Umbilical cord (tissue), 2 donors: ENCODE data around the gene CCS. TPM values are rescaled to one million over a fixed set of nuclear protein-coding genes. Genes with fewer than 3 reads are reported as not detected.
"Not testable (repeated sequence)": the region's sequence is repeated elsewhere in the genome, so short reads cannot be mapped to it uniquely, and the experiment has no call there.

Experiments used
- DNase-seq: peaks from one replicate; pipeline ENCODE4 v3.0.0-alpha.2; 2015; ENCODE audit warnings: low spot score
- total RNA-seq: library from RNA; depleted of rRNA; stranded (reverse); fragments of >200 nt; gene quantifications from one replicate; pipeline ENCODE4 v1.2.3, GENCODE V29; 2014; ENCODE audit warnings: low replicate concordance; ENCODE audit not compliant: insufficient read depth

CCS gene, protein sequence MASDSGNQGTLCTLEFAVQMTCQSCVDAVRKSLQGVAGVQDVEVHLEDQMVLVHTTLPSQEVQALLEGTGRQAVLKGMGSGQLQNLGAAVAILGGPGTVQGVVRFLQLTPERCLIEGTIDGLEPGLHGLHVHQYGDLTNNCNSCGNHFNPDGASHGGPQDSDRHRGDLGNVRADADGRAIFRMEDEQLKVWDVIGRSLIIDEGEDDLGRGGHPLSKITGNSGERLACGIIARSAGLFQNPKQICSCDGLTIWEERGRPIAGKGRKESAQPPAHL
- total RNA-seq = 18.8 TPM

DNA sequence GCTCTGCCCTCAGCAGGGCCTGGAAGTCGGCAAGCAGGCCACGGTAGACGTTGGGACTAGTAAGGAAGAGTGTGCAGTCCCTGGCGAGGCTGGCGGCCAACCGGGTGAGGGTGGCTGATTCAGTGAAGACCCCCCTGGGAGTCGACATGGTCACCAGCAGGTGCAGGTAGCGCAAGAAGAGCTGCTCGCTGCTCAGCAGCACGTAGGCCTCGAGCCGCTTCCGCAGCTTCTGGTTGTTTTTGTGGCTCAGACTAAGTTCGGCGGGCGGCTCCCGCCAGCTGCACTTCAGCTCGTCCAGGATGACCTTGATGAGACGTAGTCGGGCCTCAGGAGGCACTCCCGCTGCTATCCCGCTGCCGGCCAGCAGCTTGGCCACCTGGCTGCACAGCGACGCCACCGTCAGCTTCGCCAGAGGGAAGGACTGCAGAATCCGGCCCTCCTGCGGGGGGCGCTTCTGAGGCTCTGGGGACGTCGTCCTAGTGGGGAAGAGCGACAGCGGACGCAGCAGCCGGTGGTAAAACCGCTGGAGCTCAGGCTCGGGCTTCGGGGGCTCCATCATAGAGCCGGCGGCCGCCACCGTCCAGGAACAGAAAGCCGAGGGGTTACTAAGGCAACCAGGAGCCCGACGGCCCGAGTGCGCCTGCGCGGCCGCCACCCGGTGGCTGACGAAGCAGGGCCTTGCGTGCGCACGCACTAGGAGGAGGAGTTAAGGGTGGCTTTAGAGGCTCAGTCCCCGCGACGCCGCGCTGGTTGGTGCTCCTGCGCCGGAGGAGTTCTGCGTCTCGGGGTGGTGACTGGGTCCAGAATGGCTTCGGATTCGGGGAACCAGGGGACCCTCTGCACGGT, at the start of gene CCS, which contains the start of gene CCDC87:
Gene CCS (plus strand): TSS at position 729 of the 846 bp plus-strand sequence. CDS start 77 bp downstream, at position 806.
Gene CCDC87 (minus strand): TSS at position 607 of the 846 bp plus-strand sequence. CDS start 48 bp downstream, at position 559.
- DNase-seq = peak; percentile 98

DNA sequence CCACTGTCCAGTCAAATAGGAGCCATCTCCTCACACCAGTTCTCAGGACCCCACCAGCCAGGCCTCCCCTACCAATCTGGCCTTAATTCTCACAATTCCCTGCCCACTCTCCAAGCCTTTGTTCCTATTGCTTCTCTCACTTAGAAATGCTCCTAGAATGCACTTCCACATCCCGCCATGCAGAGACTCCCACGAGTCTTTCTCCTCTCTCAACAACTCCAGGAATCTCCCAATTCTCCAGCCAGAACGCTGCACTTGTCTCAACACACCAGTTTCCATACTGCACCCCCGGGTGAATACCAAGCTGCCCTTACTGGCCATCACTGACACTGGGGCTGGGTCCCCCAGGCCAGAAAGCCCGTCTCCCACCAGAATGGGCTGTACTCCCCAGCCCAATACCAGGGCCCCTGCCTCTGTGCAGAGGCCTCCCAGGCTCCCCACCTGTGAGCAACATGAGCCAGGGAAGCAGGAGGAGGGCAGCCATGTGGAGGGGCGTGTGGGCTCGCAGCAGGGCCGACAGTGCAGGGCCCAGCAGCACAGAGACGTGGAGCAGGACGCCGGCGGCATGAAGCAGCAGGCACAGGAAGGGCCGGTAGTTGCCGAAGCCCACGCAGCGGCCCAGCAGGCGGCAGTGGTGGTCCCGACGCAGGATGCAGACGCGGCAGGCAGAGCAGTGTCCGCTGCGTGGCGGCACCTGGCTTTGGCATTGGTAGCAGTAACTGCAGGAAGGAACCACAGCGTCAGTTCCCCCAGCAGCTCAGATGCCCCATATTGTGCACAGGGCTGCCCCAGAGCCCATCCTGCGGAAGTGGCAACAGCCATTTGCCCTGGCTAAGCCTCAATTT, 49.5 kb upstream of the CCS start:
- peak; percentile 51 for DNase-seq

DNA sequence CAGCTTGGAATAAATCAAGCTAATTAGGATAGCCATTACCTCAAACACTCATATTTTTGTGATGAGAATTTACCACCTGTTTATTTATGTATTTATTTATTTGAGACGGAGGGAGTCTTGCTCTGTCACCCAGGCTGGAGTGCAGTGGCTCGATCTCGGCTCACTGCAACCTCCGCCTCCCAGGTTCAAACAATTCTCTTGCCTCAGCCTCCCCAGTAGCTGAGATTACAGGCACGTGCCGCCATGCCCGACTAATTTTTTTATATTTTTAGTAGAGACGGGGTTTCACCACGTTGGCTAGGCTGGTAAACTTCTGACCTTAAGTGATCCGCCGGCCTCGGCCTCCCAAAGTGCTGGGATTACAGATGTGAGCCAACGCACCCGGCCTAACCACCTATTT, 48.0 kb upstream of the CCS start:
- DNase-seq = not testable (repeated sequence)

DNA sequence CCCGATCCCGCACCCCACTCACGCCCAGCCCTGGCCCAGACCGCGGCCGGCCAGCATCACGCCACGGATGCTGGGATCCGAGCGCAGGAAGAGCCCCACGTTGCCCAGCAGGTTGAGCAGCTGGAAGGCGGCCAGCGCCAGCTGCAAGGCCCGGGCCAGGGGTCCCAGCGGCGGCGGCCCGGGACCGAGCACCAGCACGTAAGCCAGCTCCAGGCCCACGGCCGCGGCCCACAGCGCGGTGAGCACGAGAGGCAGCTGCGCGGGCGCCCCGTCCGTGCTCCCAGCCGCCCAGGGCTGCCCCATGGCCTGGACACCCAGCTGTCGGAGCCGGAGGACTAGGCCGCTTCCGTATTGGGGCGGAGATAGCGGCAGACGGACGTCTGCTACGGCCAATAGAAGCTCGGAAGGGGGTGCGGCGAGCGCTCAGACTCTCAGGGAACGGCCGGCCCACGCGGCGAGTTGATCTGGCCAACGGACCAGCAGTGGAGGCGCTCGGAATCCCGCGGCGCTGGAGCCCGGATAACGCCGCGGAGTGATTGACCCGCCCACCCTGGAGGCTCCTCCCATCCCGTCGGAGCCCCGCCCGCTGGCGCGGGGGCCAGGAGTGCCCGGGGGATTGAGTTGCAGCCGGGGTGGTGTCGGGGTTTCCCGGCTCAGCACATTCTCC, 47.2 kb upstream of the CCS start, which contains the start of gene ZDHHC24:
Gene ZDHHC24 (minus strand): TSS at position 348 of the 667 bp plus-strand sequence. CDS start 45 bp downstream, at position 303.
- peak; percentile 95 for DNase-seq

DNA sequence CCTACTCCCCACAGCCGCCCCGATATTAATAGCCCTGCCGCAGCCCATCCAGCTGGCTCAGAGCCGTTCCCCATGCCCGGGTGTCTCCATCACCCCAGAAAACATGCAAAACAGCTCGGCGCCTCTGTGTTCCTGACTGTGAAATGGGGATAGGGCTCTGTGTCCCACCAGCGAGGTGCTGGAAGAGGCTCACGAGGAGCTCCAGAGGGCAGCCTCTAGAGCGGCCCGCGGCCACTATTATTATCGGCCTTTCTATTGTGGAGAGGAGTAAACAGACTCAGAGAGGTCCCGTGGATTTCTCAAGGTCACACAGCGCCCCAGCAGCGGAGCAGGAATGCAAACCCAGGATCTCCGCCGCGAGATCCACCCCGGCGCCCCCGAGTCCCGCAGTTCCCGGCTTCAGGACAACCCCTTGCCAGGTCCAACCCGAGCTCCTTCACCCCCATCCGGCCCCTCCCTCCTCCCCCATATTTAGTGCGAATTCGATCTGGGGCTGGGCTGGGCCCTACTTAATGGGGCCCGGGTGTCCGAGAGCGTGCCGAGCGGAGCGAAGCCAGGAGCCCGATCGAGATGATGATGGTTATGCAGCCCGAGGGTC, 46.5 kb upstream of the CCS start, which contains the start of gene ACTN3:
Gene ACTN3 (plus strand): TSS at position 536 of the 598 bp plus-strand sequence. CDS start 35 bp downstream, at position 571.
- DNase-seq = peak; percentile 46

DNA sequence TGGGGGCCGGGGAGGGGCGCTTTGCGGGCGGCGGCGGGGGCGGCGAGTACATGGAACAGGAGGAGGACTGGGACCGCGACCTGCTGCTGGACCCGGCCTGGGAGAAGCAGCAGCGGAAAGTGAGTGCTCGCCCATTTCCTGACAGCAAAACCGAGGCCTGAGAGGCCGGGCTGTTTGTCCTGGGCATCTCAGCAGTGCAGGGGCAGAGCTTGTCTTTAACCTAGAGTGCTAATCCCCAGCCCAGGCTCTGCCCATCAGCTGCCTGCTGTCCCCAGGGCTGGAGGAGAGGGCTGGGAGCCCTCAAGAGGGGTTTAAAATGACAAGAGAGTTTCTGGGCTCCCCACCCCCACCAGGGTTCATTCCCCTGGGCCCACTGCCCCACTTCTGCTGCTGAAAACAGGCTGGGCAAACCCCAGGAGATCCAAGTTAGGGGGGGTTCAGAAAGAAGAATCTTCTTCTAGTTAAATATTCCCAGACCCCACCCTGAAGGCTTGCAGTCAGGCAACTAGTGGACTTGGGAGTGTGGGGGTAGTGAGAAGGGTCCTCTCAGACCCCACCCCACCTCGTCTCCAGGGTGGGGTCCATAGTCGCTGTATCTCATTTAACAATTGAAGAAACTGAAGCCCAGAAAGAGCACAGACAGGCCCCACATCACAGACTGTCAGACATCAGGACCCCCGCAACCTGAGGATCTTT, 45.9 kb upstream of the CCS start:
- no peak for DNase-seq

DNA sequence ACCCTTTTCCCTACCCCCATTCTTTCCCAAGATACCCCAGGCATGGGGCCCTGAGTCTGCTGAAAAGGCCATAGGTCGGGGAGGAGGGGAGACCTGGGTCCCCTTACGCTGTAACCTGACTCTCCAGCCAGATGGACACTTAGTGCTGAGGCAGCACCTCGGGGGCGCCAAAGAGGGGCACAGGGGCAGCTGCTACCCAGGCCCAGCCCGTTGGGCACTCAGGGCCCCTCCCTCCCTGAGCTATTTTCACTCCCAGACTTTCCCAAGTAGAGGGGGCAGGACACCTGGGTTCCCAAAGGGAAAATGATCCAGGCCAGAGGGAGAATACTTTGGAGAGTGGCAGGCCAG, 45.3 kb upstream of the CCS start:
- no peak for DNase-seq

DNA sequence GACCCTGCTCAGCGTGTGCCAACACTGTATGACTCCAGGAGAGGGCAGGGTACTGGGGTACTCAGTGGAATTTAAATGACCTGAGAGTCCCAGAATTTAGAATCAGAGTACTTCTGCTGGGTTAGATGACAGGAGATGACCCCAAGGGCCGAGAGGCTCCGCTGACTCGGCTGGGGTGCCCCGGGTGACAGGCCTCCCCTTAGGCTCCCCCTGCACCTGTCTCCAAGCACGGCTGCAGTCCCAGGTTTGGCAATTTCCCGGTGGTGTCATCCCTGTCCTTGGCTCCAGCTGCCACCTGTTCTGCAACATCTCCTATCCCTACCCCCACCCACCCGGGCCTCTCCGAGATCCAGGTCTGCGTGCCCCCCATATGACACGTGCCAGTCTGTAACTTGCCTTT, 44.9 kb upstream of the CCS start:
- no peak for DNase-seq

DNA sequence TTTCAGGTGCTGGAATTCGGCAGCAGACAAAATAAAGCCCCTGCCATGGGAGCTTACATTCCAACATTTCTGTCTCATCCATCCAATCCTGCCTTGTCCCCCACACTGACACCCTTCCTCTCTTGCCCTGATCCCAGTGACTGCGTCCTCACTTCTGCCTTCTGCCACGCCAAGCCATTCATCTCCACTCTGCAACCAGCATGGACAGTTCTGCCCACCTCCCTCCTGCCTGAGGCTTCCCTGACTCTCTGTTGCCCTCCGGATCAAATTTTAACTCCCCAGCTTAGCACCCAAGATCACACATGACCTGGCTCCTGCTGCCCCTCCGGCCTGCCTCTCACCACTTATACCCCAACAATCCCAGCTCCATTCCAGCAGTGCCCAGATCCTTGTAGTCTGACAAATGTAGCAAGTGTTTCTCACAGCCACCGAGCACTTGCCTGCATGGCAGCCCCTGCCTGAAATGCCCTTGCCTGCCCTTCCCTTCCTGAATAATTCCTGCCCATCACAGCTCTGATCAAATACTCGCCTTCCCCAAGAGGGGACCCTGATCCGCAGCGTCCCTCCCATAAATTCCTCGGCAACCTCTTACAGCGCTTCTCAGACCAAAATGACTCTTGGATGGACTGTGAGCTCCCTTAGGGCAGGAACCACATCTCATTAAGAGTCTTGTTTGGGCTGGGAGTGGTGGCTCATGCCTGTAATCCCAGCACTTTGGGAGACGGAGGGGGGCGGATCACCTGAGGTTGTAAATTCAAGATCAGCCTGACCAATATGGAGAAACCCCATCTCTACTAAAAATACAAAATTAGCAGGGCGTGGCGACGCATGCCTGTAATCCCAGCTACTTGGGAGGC, 44.0 kb upstream of the CCS start:
- DNase-seq = no peak

DNA sequence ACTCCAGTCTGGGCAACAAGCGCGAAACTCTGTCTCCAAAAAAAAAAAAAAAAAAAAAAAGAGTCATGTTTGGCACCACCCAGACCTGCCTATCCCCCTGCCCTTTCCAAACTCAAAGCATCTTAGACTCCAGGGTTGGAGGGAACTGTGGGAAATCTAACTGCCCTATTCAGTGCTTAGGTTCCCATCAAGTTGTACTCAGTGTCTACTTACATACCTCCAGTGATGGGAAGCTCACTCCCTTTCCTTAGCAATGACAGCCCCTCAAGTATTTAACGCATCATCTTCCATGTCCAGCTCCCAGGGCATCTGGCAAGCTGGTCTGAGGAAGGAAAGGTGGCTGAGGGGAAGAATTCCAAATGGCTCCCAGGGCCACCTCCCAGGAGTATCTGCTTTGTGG, 43.3 kb upstream of the CCS start:
- no peak for DNase-seq

DNA sequence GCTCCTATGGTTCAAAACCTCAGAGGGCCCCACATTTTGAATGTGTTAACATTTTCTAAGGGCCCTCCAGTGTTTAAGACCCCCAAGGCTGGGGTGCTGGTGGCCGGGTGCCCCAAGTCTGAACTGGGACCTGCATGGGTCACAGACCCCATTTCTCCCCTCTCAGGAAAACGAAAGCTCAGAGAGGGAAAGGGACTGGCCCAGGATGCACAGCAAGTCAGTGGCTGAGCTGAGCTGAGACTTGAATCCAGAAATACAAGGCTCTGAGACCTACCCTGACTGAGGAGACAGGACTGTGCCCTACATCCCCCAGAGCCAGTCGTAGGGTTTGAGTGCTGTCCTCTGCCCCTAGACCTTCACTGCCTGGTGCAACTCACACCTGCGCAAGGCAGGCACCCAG, 42.1 kb upstream of the CCS start:
- no peak for DNase-seq

DNA sequence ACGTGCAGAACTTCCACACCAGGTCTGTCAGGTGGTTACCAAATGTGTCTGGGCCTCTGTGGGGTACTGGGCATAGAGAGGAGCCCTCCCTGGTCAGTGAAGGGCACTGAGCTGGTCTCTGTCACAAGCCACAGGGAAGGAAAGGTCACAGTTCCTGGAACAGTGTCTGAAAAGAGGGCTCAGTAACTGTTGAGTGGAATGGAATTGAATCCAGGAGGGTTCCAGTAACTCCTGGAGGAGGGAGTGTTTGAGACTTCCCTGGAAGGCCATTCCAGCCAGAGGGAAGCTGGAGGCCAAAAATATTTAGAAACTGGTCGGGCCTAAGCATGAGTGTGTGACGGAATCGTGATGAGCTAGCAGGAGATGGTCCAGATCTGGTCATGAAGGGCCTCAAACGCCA, 38.4 kb upstream of the CCS start:
- DNase-seq = no peak

DNA sequence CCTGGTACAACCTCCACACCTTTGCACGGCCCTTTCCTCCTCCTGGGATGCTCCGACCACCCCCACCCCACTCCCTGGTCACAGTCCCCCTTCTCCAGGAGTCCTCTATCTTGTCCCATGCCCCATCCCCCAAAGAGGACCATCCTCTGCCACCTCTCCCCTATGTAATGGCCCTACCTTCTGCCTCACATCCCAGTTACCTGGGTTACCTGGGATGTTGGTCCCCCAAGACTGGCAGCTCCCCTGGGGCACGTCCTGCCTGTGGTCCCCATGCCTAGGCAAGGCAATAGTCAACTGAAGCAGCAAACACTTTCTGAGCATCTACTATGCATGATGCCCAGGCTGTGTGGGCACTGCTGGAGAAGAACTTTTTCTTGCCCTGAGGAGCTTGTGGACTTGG, 37.6 kb upstream of the CCS start:
- no peak for DNase-seq

DNA sequence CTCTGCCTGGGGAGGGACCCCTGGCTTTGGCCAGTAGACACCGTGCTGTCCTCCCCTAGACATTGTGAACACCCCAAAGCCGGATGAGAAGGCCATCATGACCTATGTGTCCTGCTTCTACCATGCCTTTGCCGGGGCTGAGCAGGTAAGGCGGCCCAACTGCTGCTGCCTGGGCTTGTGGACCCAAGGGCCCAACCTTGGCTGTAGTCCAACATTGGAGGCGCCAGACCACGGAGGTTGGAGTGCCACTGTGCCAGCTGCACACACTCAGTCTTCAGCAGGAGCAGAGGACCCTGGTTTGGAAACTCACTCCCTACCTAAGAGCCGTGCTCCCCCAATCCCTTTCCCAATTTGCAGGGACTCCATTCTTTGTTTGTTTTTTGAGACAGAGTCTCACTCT, 36.9 kb upstream of the CCS start:
- DNase-seq = no peak

DNA sequence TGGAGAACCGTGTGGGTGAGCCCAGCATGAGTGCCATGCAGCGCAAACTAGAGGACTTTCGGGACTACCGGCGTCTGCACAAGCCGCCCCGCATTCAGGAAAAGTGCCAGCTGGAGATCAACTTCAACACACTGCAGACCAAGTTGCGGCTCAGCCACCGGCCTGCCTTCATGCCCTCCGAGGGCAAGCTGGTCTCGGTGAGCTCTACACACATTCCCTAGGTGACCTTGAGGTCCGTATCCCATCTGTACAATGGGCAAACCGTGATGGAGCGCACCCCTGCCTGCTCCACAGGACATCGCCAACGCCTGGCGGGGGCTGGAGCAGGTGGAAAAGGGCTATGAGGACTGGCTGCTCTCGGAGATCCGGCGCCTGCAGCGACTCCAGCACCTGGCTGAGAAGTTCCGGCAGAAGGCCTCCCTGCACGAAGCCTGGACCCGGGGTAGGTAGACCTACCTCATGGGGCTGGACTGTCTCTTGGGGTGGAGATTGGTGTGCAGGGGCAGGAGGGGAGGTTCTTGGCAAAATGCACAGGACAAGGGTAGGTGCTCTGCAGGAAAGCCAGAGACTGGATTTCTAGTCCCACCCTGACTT, 35.2 kb upstream of the CCS start:
- DNase-seq = no peak

DNA sequence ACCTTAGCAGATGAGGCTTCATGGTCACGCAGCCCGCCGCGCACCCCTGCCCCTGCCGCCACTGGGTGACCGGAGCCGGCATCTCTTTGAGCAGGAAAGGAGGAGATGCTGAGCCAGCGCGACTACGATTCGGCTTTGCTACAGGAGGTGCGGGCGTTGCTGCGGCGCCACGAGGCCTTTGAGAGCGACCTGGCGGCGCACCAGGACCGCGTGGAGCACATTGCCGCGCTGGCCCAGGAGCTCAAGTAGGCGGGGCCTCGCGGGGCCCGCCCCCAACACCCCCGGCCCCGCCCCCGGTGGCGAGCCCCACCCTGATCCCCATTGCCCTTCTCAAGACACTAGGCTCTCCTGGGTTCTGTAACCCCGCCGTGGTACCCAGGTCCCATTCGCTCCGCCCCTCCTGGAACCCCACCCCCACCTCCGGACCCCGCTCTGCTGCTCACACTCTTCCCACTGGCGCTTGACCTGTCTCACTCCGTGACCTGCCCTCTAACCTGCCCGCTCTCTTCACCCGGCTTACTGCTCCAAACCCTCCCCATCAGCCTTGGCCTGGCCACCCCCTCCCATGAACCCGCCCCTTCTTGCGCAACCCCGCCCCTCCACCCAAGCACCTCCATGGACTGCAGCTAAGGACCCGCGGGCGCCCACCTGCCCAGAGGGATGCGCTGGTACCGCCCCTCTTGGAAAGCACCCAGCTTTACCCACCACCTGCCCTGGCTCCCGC, 33.7 kb upstream of the CCS start:
- no peak for DNase-seq

DNA sequence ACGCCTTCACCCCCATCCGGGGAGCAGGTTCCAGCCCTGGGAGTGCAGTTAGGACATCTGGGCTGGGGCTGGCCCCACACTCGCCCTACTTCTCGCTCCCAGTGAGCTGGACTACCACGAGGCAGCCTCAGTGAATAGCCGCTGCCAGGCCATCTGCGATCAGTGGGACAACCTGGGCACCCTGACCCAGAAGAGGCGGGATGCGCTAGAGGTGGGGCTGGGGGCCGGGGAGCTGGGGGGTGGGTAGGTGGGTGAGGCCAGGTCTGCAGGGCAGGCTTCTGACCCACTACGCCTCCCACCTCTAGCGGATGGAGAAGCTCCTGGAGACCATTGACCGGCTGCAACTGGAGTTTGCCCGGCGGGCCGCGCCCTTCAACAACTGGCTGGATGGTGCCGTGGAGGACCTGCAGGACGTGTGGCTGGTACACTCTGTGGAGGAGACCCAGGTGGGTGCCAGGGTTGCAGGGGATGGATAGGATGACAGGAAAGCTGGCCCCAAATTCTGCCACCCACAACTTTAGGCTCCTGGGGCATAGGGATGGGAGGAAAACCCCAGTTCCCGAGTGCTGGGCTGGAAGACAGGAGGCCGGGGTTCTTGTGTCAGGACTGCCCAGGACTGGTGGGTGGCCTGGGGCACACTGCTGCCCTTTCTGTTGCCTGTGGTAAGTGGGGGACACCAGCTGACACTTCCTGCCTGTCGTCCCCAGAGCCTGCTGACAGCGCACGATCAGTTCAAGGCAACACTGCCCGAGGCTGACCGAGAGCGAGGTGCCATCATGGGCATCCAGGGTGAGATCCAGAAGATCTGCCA, 32.9 kb upstream of the CCS start:
- DNase-seq = no peak
